ENCODE data around the gene LMNTD1.
"Not testable (repeated sequence)": the region's sequence is repeated elsewhere in the genome, so short reads cannot be mapped to it uniquely, and the experiment has no call there.

Gene LMNTD1

DNA sequence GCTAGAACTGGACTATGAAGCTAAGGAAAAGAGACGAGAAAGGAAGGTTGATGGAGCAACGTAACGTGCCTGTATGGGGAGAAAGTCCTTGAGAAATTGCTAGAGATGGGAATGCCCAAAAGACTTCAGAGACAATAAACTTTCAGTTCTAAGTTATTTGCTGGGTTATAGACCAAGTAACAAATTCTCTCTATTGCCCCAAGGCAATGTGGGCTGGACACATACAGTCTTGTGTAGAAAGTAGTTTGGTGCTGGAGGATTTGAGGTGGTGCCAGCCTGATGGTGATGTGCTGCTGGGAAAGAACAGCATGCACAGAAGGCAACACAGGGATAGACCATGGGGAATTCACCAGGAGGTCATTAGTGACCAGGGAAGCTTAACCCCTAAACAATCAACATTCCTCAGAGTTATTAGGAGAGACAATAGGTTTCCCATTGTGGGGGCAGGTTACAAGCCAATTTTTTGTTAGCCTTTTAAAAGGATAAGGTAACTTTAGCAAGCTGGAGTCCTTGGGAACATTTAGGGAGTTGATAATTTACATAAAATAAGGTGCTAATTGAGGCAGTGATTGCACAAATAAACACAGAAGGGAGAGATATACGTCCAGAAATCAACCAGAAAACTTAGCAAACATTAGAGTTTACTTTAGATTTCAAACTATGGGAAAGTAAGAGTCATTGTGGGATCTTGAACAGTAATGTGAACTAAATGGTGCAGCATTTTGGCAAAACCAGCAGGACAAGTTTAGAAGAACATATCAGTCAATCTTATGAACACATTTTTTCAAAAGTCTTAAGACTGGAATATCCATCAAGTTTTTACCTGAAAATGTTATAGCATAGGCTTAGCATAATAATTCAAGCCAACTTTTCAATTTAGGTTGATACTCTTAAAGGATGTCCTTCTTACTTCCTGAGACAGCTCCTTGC lies 61.4 kb downstream of the LMNTD1 start:
- Mint-ChIP-seq H3K4me1 (ENCODE audit: low read depth) (peaks cover 2% of the 10 kb centered on the region), H3K4me3 (no peak overlapping the region), H3K27me3 (ENCODE audit: low read depth) (peaks cover 5% of the 10 kb centered on the region), H3K27ac (no peak overlapping the region), H3K9me3 (no peaks in the 10 kb centered on the region), H3K36me3 (ENCODE audit: low read depth) (no peaks in the 10 kb centered on the region)

DNA sequence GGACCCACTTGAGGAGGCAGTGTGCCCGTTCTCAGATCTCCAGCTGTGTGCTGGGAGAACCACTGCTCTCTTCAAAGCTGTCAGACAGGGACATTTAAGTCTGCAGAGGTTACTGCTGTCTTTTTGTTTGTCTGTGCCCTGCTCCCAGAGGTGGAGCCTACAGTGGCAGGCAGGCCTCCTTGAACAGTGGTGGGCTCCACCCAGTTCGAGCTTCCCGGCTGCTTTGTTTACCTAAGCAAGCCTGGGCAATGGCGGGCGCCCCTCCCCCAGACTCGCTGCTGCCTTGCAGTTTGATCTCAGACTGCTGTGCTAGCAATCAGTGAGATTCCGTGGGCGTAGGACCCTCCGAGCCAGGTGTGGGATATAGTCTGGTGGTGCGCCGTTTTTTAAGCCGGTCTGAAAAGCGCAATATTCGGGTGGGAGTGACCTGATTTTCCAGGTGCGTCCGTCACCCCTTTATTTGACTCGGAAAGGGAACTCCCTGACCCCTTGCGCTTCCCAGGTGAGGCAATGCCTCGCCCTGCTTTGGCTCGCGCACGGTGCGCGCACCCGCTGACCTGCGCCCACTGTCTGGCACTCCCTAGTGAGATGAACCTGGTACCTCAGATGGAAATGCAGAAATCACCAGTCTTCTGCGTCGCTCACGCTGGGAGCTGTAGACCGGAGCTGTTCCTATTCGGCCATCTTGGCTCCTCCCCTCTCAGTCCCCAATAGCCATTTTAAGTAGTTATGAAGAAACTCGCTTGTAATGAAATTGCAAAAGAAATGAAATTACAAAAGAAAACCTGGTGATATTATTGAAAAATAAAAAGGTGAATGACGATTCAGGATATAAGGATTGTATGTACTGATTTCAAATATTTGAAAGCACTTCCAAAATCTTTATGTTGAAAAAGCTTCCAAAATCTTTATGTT lies 63.9 kb downstream of the LMNTD1 start:
- H3K4me1 Mint-ChIP-seq (ENCODE audit: low read depth); H3K36me3 Mint-ChIP-seq (ENCODE audit: low read depth); H3K27me3 Mint-ChIP-seq (ENCODE audit: low read depth); H3K9me3 Mint-ChIP-seq; H3K4me3 Mint-ChIP-seq; H3K27ac Mint-ChIP-seq: not testable (repeated sequence)

DNA sequence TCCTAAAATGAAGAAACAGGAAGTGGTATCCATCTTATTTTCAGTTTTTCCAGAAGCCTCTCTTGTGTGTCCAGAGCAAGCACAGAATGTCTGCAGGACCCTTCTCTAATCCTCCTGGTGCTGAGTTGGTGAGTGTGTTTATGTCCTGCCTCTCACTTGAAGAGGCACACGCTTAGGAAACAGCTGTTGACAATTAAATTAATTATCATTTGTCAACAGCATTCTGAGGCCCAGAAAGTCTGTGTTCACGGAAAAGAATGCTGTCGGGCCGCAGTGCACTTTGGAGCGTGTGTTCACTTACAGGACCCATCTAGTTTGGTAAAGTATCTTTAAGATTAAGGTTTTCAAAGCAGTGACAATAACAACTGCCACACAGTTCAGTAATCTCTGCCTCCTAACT lies 70.5 kb downstream of the LMNTD1 start:
- no peaks in the 10 kb centered on the region for H3K4me1 Mint-ChIP-seq (ENCODE audit: low read depth)
- H3K27ac Mint-ChIP-seq, result no peak overlapping the region
- H3K4me3 Mint-ChIP-seq, result no peak overlapping the region
- no peaks in the 10 kb centered on the region for H3K27me3 Mint-ChIP-seq (ENCODE audit: low read depth)
- H3K36me3 Mint-ChIP-seq (ENCODE audit: low read depth), result no peaks in the 10 kb centered on the region
- no peaks in the 10 kb centered on the region for H3K9me3 Mint-ChIP-seq

DNA sequence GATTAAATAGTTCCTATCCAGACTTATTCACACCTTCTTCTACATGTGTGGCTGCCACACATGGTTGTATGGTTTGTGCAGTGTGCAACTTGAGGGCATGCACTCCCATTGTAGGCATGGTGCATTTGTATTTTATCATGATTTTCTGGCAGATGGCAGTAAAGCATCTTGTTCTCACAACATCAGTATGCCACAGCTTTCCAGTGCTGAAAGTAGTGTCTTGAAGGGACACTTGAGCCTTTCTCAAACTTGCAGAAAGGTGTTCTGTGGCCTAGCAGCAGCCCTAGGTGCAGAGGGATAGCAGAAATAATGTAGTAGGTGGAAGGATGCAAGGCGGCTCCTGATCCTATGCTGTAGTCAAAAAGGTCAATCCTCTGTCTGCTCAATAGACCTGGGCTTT lies 72.9 kb downstream of the LMNTD1 start:
- Mint-ChIP-seq H3K27me3 (ENCODE audit: low read depth) (no peaks in the 10 kb centered on the region), H3K27ac (no peak overlapping the region), H3K9me3 (no peaks in the 10 kb centered on the region)

DNA sequence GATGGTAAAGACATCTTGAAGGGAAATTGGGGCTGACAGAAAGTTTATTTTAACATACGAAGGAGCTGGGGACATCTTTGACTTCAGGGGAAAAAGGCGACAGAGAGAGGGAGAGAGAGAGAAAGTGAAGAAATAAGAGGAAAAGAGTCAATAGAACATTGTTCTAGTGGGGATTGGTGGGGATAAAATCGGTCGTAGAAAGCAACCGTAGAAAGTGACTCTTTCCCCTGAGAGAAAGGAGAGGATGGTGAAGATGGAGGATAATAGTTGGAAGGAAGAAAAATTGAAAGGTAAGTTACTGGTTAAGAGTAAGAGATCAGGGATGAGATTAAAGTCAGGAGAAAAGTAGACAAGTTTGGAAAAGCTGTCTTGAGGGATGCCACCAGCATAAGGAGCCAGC lies 75.9 kb downstream of the LMNTD1 start:
- Mint-ChIP-seq H3K27ac (no peak overlapping the region), H3K27me3 (ENCODE audit: low read depth) (no peaks in the 10 kb centered on the region), H3K36me3 (ENCODE audit: low read depth) (no peaks in the 10 kb centered on the region), H3K4me1 (ENCODE audit: low read depth) (no peaks in the 10 kb centered on the region), H3K4me3 (no peak overlapping the region), H3K9me3 (no peaks in the 10 kb centered on the region)

More for the DNA sequence above, 72.9 kb downstream of the LMNTD1 start:
- H3K36me3 Mint-ChIP-seq (ENCODE audit: low read depth), result no peaks in the 10 kb centered on the region
- H3K4me3 Mint-ChIP-seq, result no peak overlapping the region
- H3K4me1 Mint-ChIP-seq (ENCODE audit: low read depth), result no peaks in the 10 kb centered on the region

DNA sequence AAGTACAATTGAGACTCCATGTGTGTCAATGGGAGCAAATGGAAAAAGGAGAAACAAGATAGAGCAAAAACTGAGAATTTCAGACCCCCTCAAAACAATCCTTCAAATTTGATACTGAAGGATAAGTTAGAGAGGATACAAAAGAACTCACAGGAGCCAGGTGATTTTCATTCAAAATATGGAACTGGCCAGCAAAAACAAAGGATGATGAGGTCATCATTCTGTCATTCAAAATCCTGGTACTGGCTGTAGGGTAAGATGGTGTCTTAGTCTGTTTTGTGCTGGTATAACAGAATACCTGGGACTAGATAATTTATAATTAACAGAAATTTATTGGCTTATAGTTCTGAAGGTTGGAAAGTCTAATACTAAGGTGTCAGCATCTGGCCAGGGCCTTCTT lies 80.6 kb downstream of the LMNTD1 start:
- no peaks in the 10 kb centered on the region for H3K4me1 Mint-ChIP-seq (ENCODE audit: low read depth)
- H3K27ac Mint-ChIP-seq, result no peak overlapping the region
- no peaks in the 10 kb centered on the region for H3K9me3 Mint-ChIP-seq
- no peaks in the 10 kb centered on the region for H3K36me3 Mint-ChIP-seq (ENCODE audit: low read depth)
- H3K27me3 Mint-ChIP-seq (ENCODE audit: low read depth), result no peaks in the 10 kb centered on the region
- no peak overlapping the region for H3K4me3 Mint-ChIP-seq

DNA sequence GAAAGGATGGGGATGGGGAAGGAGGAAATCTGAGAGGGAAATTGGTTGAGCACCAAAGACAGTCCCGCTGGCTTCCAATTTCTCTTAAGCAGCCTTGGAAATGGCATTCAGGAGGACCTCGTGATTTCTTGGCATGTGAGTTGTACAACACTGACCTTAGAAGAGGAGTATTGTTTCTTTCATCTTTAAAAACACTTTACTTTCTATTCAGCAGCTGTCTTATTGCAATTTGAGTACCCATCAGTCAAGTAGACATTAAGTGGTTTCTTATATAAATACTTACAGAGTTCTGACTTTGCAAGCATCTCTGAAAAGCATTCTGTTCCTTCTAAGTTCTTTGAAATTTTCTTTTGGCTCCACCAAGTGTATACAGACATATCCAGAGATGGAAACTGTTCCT lies 83.2 kb downstream of the LMNTD1 start:
- Mint-ChIP-seq H3K4me3 (no peak overlapping the region), H3K4me1 (ENCODE audit: low read depth) (no peaks in the 10 kb centered on the region), H3K9me3 (no peaks in the 10 kb centered on the region), H3K36me3 (ENCODE audit: low read depth) (no peaks in the 10 kb centered on the region), H3K27ac (no peak overlapping the region), H3K27me3 (ENCODE audit: low read depth) (no peaks in the 10 kb centered on the region)

DNA sequence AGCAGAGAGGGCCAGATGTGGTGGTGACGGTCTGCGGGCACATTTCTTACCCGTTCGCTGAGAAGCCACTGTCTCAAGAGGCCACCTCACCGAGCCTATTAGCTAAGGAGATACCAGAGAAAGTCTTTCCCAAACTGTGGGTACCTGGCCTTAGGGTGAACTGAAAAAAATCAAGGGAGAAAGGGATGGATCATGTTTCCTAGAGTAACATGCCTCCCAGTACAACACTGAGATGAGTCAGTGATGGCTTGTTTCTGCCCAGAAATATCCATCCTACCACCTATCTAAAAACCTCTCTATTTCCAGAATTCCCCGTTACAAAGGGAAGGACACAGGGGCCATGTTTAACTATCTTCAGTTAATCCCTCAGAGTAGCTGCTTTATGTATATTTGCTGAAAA lies 83.7 kb downstream of the LMNTD1 start:
- Mint-ChIP-seq H3K4me1 (ENCODE audit: low read depth) (no peaks in the 10 kb centered on the region), H3K27me3 (ENCODE audit: low read depth) (no peaks in the 10 kb centered on the region), H3K36me3 (ENCODE audit: low read depth) (no peaks in the 10 kb centered on the region), H3K9me3 (no peaks in the 10 kb centered on the region), H3K27ac (no peak overlapping the region), H3K4me3 (no peak overlapping the region)

DNA sequence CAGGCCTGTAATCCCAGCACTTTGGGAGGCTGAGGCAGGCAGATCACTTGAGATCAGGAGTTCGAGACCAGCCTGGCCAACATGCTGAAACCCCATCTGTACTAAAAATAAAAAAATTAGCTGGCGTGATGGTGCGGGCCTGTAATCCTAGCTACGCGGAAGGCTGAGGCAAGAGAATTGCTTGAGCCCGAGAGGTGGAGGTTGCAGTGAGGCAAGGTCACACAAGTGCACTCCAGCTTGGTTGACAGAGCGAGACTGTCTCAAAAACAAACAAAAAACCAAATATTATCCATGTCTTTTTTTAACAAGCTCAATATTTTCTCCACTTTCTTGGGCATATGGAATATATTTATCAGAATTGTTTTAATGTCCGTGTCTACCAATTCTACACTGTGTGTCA lies 89.6 kb downstream of the LMNTD1 start:
- Mint-ChIP-seq H3K36me3 (ENCODE audit: low read depth) (no peaks in the 10 kb centered on the region), H3K4me1 (ENCODE audit: low read depth) (no peaks in the 10 kb centered on the region), H3K4me3 (no peak overlapping the region), H3K27ac (no peak overlapping the region), H3K9me3 (no peaks in the 10 kb centered on the region), H3K27me3 (ENCODE audit: low read depth) (no peaks in the 10 kb centered on the region)

DNA sequence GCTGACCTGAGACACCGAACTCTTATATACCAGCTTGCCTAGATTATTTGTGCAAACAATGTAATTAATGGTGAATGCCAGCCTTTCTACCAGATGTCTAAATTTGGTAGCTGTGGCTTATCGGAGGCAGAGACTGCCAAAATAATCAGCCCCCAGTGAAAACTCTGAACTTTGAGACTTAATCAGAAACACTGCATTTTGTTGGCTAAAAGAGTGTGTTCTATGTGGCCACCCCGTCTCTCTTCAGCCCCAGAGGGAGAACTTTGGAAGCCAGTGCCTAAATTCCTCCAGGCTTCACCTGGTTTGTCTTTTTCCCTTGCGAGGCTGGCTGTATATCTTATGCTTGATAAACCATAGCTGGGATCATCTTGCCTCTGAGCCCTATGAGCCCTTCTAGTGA lies 90.1 kb downstream of the LMNTD1 start:
- Mint-ChIP-seq H3K4me1 (ENCODE audit: low read depth) (no peaks in the 10 kb centered on the region), H3K9me3 (no peaks in the 10 kb centered on the region), H3K27me3 (ENCODE audit: low read depth) (no peaks in the 10 kb centered on the region), H3K27ac (no peak overlapping the region), H3K36me3 (ENCODE audit: low read depth) (no peaks in the 10 kb centered on the region), H3K4me3 (no peak overlapping the region)

DNA sequence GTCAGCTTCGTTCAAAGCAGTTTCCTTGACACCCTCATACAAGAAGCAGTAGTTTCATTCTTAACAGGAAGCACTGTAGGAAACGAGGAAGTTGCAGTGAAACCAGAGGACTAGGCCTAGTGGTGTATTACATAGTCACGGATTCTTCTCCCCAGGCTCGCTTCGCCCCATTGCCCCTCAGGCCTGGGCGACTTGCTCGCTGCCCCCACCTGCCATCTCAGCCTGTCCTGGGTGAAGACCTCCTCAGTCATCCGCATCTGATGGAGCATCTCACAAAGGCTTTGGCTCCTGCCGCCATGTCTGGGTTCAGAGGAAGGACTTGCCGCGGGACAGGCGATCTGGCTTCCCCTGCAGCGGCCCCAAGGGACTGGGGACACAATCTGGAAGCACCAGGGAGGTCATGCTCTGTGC lies 93.5 kb downstream of the LMNTD1 start:
- Mint-ChIP-seq H3K27ac (no peak overlapping the region), H3K27me3 (ENCODE audit: low read depth) (no peaks in the 10 kb centered on the region), H3K9me3 (no peaks in the 10 kb centered on the region), H3K36me3 (ENCODE audit: low read depth) (no peaks in the 10 kb centered on the region), H3K4me3 (no peak overlapping the region), H3K4me1 (ENCODE audit: low read depth) (no peaks in the 10 kb centered on the region)

DNA sequence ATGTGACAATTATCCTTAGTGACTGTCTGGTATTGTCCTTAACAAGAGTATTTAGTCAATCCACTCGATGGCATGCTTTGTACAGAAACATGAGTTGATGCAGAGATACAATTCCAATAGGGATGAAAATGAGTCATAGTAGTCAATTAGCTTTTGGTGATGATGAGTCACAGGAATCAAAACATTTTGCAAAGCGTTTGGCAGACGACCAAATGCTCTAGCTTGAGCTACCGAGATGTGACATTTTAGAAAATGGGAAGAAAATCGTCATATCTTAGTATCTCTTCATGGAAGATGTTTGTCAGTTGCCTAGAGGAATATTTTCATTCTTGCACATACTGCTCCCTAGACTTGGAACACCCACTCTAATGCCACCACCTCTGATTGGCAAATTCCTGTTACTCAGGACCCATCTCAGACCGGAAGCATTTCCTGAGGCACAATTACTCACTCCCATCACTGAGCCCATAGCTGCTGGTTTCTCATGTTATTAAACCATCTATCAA lies 95.0 kb downstream of the LMNTD1 start:
- Mint-ChIP-seq H3K27me3 (ENCODE audit: low read depth) (no peaks in the 10 kb centered on the region), H3K4me1 (ENCODE audit: low read depth) (no peaks in the 10 kb centered on the region), H3K27ac (no peak overlapping the region)

DNA sequence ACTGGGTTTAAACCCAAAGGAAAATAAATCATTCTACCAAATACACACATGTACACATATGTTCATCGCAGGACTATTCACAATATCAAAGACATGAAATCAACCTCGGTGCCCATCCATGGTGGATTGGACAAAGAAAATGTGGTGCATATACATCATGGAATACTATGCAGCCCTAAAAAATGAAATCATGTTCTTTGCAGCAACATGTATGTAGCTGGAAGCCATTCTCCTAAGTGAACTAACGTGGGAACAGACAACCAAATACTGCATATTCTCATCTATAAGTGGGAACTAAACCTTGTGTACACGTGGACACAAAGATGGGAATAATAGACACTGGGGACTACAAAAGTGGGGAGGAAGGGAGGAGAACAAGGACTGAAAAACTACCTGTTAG lies 96.6 kb downstream of the LMNTD1 start:
- Mint-ChIP-seq H3K36me3 (ENCODE audit: low read depth) (no peaks in the 10 kb centered on the region), H3K4me3 (no peak overlapping the region), H3K27me3 (ENCODE audit: low read depth) (no peaks in the 10 kb centered on the region), H3K9me3 (no peaks in the 10 kb centered on the region), H3K4me1 (ENCODE audit: low read depth) (no peaks in the 10 kb centered on the region), H3K27ac (no peak overlapping the region)

More for the DNA sequence above, 95.0 kb downstream of the LMNTD1 start:
- no peaks in the 10 kb centered on the region for H3K9me3 Mint-ChIP-seq
- H3K36me3 Mint-ChIP-seq (ENCODE audit: low read depth), result no peaks in the 10 kb centered on the region
- no peak overlapping the region for H3K4me3 Mint-ChIP-seq

DNA sequence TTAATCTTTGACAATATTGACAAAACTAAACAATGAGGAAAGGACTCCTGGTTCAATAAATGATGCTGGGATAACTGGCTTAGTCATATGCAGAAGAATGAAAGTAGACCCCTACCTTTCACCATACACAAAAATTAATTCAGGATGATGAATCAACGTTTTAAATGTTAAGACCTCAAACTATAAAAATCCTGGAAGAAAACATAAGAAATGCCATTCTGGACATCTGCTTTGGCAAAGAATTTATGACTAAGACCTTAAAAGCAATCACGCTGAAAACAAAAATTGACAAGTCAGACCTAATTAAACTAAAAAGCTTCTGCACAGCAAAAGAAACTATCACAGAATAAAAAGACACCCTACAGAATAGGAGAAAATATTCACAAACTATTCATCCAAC lies 97.4 kb downstream of the LMNTD1 start:
- H3K9me3 Mint-ChIP-seq, result no peaks in the 10 kb centered on the region
- H3K36me3 Mint-ChIP-seq (ENCODE audit: low read depth), result no peaks in the 10 kb centered on the region
- no peak overlapping the region for H3K27ac Mint-ChIP-seq
- H3K4me3 Mint-ChIP-seq, result no peak overlapping the region
- H3K4me1 Mint-ChIP-seq (ENCODE audit: low read depth), result no peaks in the 10 kb centered on the region
- H3K27me3 Mint-ChIP-seq (ENCODE audit: low read depth), result no peaks in the 10 kb centered on the region

DNA sequence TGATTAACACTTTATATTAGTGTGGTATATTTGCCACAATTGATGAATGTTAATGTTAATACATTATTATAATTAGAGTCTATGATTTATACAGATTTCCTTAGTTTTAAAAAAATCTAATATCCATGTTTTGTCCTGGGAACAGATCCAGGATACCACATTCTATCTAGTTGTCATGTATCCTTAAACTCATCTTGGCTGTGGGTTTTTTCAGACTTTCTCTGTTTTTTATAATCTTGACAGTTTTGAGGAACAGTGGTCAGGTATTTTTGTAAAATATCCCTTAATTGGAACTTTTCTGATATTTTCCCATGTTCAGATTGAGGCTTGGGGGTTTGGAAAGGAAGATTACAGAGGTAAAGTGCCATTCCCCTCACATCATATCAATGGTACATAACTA lies 104.1 kb downstream of the LMNTD1 start:
- H3K36me3 Mint-ChIP-seq (ENCODE audit: low read depth), result no peaks in the 10 kb centered on the region
- H3K27me3 Mint-ChIP-seq (ENCODE audit: low read depth), result peaks cover 29% of the 10 kb centered on the region
- no peaks in the 10 kb centered on the region for H3K9me3 Mint-ChIP-seq
- H3K27ac Mint-ChIP-seq, result no peak overlapping the region
- no peaks in the 10 kb centered on the region for H3K4me1 Mint-ChIP-seq (ENCODE audit: low read depth)
- no peak overlapping the region for H3K4me3 Mint-ChIP-seq

All from T-helper 1 cell treated with Interleukin-12 subunit alpha and Interleukin-12 subunit beta and Interleukin-4 antibody, amounts not matched to agents 30 μg/mL and 1 μg/mL, for 36 hours (primary cell).